ENCODE data around the gene KCNB1.

DNA sequence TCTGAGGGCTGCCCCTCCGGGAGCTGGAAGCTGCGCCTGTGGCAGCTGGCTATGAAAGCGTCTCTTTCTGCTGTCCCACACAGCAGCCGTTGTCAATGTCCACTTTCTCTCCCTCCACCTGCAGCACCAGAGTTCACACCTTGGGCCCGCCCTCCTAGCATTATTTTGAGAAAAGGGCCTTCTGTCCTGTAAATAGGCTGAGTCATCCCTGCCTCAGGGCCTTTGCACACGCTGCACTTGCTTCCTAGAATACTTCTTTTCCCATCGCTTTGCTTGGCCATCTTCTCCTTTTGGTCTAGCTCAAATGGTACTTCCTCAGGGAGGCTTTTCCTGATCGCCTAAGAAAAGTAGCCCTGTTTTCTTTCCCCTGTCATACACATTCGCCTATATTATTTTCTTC lies 135.3 kb downstream of the KCNB1 start:
- TF ChIP-seq, protein P1, sequence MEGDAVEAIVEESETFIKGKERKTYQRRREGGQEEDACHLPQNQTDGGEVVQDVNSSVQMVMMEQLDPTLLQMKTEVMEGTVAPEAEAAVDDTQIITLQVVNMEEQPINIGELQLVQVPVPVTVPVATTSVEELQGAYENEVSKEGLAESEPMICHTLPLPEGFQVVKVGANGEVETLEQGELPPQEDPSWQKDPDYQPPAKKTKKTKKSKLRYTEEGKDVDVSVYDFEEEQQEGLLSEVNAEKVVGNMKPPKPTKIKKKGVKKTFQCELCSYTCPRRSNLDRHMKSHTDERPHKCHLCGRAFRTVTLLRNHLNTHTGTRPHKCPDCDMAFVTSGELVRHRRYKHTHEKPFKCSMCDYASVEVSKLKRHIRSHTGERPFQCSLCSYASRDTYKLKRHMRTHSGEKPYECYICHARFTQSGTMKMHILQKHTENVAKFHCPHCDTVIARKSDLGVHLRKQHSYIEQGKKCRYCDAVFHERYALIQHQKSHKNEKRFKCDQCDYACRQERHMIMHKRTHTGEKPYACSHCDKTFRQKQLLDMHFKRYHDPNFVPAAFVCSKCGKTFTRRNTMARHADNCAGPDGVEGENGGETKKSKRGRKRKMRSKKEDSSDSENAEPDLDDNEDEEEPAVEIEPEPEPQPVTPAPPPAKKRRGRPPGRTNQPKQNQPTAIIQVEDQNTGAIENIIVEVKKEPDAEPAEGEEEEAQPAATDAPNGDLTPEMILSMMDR (conservative IDR thresholded peaks at IDR 0.05), result no peak
- TF ChIP-seq EZH2 (IDR thresholded peaks at IDR 0.05; ENCODE audit: low read depth), result no peak

All from PC-9 (cell line).